GM19397 (cell line): ENCODE data around the gene SLC1A1.
"Not testable (repeated sequence)": the region's sequence is repeated elsewhere in the genome, so short reads cannot be mapped to it uniquely, and the experiment has no call there.

Experiments
- ATAC-seq: cut with Tn5 transposase; IDR thresholded peaks from one replicate; pipeline ENCODE4 v1.9.1; 2021; ENCODE audit warnings: mild to moderate bottlenecking, moderate library complexity; ENCODE audit not compliant: unreplicated experiment

The SLC1A1 gene

DNA sequence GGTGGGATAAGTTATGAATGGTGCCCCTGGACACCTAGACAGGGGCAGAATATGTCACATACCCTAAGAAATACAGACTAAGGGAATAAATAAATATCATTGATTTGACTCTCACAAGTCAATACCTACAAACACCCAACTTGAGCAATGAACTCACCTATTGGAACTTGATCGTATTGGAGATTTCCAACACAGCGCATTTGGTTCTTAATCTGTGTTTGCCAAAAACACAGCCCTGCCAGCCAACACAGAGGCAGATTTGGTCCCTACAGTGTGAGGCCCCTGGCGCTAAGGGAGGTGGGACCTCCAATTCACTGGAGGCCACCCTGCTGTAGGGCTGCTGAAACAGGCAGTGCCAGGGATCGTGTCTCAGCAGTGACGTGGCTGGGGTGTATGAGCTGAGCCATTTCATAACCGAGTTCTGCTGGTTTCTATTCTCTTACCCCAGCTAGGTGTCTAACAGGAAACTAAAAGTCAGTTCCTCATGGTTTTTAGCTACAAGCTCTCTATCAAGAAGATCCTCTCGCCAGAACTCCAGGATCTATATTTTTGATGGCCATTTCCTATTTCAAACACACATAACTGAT lies 84.5 kb downstream of the SLC1A1 start:
- peak; percentile 72 for ATAC-seq

DNA sequence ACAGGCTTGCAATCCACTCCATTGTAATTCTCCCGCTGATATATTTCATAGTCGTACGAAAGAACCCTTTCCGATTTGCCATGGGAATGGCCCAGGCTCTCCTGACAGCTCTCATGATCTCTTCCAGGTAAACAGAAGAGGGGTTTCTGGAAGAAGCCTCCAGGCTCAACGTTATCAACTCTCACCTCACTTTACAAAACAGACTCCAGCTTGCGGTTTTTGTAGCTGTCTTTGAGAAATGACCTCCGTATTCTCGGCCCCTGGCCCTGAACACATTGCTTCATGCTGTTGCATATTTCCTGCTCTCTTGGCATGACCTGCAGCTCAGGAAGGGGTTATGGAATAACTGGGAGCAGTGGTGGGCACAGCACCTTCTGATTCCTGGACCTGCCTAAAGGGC lies 85.7 kb downstream of the SLC1A1 start:
- ATAC-seq, result no peak

DNA sequence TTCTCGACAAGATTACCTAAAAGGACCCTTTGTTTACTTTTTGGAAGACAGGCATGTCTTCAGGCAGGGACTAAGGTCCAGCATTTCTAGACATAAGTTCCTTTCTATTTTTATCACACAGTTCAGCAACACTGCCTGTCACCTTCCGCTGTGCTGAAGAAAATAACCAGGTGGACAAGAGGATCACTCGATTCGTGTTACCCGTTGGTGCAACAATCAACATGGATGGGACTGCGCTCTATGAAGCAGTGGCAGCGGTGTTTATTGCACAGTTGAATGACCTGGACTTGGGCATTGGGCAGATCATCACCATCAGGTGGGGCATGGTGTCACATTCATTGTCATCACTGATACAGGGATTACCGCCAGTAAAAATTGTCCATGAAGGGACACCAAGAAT lies 86.2 kb downstream of the SLC1A1 start:
- ATAC-seq, result no peak

DNA sequence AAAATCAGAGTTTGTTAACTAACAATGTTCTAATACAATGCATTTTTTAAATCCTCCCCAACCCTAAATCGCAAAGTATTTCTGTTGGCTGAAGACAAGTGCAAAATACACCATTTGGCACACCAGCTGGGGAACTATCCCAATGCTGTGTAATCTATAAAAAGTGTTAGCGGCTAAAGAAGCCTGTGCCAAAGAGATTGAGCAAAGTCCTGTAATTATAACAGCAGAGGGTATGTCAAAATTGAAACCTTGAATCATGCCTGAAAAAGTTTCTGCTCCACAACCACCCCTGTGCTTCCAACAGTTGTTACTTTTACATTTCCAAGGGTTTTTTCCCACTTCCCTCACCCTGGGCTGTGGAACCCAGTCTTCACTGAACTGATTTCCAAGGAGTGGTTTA lies 88.7 kb downstream of the SLC1A1 start:
- ATAC-seq, result no peak

DNA sequence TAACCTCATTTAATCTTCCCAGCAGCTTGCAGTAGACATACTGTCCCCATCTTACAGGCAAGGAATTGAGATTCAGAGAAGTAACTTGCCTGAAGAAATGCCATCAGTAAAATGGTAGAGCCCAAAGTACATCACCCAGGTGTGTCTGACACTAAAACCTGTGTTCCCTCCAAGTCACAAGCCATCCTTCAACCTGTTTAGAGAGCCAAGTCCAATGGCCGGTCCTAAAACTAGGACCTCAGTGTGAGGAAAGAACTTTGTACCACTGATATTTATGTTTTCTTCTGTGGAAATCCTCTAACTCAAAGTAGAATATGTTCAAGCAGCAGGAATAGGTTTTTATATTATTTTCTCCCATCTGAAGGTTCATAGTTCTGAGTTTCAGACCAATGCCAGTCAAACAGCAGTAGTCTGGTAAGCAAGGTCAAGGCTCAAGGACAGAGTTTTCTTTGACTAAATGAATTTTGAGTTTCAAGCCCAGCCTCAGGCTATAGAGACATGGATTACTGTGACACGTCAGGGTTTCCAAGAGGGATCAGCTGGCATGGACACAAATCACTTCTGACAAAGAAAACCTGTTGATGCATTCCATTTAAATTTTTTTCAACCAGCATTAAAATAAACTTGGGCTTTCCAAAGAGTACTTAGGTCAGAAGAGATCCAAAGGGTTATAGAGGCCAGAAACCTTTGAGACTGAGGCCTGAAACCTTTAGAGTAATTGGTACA lies 90.9 kb downstream of the SLC1A1 start:
- ATAC-seq, result no peak

DNA sequence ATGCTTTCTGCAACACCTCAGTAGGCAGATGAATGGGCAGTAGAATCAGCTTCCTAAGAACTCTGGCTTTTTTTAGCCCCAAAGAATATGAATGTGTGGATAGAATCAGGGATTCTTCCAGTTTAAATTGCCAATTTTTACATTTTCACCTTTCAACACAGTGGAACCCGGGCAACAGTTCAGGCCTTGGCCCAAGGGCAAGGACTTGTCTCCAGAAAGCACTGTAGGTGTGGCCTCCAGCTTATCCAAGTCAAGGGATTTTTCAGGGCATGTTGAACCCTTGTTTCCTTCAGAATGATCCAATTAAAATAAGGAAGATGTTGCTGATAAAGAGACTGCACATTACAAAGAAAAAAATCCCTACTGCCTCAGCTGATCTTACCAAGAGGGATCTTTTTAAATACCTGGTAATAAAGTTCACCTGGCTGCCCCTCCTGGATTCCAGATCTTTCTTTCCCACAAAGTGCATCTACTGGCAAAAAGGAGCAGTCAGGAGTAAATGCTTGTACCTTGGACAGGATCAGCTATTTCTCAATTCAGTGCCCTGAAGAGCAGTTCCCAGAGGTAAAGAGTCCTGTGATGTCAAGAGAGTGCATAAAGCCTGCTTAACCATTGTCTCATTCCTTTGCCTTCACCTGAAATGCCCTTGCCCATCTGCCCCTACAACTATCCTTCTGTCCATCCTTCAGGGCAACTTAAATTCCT lies 91.7 kb downstream of the SLC1A1 start:
- no peak for ATAC-seq

DNA sequence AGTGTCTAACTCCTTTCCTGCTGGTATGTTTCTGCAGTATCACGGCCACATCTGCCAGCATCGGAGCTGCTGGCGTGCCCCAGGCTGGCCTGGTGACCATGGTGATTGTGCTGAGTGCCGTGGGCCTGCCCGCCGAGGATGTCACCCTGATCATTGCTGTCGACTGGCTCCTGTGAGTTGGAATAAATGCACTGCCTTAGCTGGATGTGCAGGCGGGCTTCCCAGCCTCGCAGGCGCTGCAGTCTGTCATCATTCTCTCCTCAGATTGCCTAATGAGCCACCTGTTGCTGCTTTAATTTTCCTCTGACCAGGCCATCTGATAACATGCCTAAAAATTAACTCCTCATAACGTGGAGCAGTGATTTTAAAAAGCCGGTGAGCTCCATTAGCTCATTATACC lies 92.7 kb downstream of the SLC1A1 start:
- ATAC-seq, result no peak

DNA sequence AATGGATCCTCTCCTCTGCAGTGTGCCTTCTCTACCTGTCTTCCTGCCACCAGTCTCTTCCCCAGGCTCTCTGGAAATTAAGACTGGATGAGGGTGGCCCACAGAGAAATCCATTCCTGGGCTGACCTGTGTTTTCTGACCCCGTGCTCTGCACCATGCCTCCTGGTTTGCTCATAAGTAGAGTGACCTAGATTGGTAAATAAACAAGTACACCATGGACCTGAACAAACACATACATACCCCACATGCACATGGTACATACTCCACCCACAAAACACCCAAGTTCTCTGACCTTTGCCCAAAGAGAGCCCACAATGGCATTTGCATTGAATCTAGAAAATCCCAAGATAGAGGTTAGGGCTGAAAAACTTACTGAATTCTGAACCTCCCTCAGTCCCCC lies 94.4 kb downstream of the SLC1A1 start:
- no peak for ATAC-seq

DNA sequence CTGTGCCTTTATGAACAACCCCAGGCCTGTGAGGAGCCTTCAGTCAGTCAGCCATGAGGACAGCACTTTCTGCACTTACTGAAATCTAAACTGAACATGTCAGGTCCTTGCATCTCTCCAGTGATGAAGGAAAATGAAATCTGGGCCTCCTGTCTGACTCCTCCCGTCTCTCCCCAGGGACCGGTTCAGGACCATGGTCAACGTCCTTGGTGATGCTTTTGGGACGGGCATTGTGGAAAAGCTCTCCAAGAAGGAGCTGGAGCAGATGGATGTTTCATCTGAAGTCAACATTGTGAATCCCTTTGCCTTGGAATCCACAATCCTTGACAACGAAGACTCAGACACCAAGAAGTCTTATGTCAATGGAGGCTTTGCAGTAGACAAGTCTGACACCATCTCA lies 94.9 kb downstream of the SLC1A1 start:
- no peak for ATAC-seq

DNA sequence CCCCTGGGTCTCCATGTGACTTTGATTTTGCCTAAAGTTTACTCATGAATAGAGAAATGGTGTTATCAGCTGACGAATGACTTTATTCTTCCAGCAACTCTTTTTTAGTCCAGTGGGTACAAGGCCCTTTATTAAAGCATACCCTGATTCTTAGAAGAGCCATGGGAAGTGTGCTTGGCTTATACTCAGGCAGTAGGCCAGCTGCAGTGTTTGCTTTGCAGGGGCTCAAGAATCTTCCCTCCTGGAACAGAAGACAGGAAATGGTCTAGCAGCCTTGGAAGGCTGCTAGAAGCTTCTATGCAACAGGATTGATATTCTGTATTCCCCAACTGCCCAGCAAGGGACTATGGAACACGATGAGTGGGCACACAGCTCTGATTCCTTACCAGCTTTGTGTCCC lies 98.5 kb downstream of the SLC1A1 start:
- ATAC-seq, result no peak

DNA sequence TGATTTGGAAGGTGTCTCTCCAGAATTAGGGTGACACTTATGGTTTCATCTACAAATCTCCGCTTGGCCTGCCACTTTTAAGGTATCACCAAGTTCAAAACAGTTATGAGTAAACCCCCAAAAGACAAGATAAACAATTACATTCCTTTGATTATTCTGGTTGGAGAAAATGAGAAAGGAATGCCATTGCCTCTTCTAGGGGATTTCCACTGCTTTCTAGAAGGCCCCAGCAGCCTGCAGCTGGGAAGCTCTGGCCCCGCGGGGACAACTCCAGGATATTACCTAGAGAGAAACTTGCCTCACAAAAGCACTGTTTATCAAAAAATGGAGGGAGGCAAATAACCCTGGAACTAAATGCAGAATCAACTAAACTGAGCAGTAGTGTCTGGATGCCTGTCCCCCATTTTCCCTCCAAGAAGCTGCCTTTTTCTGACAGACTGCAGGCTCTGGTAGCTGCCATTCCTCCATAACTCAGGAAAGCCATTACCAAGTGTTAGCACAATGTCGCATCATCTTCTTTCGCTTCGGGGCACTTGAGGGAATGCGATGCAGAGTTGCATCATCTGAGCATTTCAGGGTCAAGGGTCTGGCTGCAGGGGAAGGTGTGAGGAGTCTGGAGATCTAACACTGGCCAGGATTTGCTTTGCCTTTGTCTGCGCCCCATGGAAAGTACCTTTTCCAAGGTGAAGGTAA lies 100.3 kb downstream of the SLC1A1 start:
- ATAC-seq, result no peak

DNA sequence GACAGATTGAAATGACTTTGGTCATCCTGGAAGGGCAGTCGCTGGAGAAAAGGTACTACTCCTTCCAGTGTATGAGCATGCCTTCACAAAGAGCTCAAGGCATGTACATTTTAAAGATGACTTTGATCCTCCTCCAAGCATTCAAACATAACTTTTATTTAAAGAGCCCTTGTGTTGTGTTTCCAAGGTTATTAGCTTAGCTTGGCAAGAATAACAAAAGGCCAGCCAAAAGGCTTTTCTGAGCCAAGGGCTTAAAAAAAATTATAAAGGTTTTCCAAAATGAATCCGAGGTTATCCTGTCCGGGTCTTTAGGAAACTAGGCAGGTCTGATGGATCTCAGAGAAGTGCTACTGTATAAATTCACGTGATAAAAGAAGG lies 100.8 kb downstream of the SLC1A1 start:
- no peak for ATAC-seq

DNA sequence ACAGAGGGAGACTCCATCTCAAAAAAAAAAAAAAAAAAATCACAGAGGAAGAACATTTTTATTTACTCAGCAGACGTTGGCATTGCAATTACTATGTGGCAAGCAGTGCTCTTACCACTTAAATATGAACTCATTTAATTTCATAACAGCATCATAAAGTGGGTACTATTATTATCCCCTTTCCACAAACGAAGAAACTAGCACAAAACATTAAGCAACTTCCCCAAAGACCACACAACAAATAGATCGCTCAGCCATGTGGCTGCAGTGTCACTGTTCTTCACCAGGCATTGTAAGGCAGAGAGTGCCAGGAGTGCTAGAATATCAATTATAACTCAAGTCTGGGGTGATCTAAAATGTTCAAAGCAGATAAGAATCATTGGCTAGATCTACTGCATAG lies 102.0 kb downstream of the SLC1A1 start:
- no peak for ATAC-seq

DNA sequence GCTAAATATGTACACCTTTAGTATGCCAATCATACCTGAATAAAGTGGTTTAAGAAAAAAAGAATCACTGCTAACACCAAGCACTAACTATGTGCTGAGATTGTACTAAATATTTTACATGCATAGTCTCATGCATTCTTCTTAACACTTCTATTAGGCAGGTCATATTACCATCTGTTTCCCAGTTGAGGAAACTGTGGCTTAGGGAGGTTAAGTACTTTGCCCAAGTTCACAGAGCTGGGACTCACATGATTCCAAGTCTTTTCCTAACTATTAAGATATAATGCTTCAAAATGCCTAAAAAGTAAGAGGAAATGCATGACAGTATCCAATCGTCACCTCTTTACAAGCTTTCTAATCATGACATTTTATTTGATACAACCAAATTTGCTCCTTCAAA lies 102.6 kb downstream of the SLC1A1 start:
- ATAC-seq, result no peak

DNA sequence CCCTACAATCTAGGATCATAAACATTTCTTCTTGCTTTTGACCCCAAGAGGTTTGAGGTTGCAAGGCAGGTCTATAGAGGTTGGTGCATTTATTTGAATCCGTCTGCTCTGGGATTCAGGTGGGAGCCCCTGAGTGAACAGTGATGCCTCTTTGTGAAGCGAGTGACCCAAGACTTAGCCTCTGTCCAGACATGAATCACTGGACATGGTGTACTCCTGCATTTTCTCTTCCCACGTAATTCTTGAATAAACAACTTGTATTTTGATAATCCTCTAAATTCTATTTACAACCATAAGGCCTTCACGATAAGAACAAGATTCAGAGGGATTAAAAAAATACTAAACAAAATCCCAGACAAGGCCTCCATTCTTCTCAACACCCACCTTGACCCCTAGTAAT lies 104.3 kb downstream of the SLC1A1 start:
- ATAC-seq, result no peak

DNA sequence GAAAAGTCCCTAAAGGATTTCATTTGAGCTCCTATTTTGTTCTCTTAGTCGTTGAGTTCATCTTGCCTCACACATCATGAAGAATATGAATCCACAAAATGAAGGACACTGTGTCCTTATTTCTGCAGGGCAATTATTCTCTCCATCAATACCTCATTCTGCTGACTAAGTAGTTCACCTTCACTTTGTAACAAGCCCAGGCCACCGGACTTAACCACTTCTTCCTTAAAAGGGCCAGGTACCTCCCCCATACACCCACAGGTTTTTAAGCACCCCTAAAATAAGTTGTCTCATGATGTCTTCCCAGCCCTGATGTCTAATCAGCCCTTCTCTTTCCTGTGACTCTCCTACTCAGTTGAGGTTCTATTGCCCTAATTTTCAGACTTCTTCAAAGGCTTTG lies 104.7 kb downstream of the SLC1A1 start:
- ATAC-seq, result no peak

DNA sequence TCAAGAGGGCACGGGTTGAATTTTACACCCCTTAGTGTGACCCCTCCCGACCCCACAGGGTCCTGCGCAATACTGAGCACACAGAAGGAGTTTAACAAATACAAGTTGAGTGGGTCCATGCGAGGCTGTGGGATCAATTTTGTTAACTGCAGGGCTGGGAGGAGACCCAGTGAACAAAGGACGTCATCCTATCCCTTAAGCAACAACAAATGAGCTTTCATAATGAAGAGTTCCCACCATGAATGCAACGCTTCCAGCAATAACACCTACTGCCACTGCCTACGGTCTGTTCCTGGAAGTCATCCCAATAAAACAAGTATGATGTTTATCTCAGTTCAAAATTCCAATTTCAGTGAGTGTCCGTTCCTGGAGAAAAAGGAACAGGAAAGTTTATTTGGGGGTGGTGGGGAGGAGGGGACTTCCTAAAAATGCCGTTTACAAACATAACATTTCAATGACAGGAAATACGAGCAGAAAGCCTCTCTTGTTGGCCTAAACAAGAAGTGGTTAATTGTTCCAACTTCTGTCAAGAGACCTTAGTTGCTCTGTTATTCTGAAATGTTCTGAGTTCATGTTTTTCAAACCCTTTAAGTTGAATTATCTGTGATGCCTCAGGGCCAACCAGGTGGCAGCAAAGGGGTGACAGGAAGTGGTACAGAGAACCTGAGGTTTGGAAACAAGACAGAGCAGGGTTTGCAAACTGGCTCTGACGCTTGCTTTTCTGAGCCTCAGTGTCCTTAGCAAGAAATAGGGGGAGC lies 106.1 kb downstream of the SLC1A1 start:
- ATAC-seq, result no peak

DNA sequence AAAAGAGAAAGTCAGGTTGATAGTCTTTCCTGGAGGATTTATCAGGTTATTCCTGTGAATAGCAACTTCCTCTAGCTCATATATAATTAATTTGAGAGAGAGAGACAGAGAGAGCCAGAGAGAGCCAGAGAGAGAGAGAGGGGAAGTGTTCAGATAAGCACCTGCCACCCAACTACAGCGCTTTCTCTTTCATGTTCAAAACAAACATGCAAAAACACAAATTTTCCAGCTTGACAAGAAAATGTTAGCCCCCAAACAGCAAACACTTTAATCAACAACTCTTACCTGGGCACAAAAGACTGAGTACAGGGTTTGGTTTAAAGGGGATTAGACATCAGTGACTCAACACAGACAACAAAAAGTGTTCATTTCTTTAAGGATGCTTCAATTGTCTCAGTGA lies 110.1 kb downstream of the SLC1A1 start:
- ATAC-seq, result no peak

DNA sequence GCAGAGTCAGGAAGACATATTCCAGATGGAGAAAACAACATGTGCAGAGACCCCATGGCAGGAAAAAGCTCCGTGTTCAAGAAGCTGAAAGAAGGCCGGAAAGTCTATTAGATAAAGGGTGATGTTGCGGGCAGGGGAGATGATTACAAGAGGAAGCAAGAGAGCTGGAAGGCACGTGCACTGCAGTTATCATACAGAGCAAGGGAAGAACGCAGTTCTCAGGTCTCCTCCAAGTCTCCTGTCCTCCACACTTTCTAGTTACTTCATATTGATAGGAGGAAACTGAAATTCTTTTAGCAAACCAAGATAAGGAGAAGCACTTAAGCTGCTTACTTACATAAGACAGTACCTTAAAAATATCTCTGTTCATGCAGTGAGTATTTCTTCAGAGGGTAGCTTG lies 113.6 kb downstream of the SLC1A1 start:
- ATAC-seq, result no peak

DNA sequence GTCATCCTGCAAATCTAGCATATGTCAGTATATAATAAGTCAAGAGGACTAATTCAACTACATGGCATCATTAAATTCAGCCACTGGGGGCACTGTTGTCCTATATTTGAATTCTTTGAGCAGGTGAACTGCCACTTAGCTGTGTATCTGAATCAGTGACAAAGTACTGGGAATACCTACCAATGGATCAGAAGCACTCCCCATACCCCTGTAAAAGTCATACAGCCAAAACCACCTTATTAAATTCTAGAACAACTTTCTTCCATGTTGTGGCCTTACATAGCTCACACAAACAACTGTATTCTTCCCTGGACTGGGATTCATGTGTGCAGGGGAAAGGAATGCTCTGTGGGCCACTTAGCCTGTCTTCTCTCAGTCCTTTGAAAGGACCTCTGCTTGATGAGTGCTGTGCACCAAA lies 114.4 kb downstream of the SLC1A1 start:
- ATAC-seq, result peak; percentile 61

DNA sequence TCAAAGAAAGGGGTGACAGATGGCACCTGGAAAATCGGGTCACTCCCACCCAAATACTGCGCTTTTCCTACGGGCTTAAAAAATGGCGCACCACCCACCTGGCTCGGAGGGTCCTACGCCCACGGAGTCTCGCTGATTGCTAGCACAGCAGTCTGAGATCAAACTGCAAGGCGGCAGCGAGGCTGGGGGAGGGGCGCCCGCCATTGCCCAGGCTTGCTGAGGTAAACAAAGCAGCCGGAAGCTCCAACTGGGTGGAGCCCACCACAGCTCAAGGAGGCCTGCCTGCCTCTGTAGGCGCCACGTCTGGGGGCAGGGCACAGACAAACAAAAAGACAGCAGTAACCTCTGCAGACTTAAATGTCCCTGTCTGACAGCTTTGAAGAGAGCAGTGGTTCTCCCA lies 115.8 kb downstream of the SLC1A1 start:
- not testable (repeated sequence) for ATAC-seq
